Measurements from ENCODE around the gene OR1D5.

GRCh38 chr17:3035256-3035967 is 28.0 kb downstream of the OR1D5 start:
- TF ChIP-seq CTCF (IDR thresholded peaks at IDR 0.05) (no peak), POLR2A (IDR thresholded peaks at IDR 0.05) (no peak)
